ENCODE data around the gene CRYBG2.

The CRYBG2 gene

GRCh38 chr1:26372039-26372438 is 18.1 kb upstream of the CRYBG2 start:
- DNase-seq (ENCODE audit: low spot score): no peak

DNA sequence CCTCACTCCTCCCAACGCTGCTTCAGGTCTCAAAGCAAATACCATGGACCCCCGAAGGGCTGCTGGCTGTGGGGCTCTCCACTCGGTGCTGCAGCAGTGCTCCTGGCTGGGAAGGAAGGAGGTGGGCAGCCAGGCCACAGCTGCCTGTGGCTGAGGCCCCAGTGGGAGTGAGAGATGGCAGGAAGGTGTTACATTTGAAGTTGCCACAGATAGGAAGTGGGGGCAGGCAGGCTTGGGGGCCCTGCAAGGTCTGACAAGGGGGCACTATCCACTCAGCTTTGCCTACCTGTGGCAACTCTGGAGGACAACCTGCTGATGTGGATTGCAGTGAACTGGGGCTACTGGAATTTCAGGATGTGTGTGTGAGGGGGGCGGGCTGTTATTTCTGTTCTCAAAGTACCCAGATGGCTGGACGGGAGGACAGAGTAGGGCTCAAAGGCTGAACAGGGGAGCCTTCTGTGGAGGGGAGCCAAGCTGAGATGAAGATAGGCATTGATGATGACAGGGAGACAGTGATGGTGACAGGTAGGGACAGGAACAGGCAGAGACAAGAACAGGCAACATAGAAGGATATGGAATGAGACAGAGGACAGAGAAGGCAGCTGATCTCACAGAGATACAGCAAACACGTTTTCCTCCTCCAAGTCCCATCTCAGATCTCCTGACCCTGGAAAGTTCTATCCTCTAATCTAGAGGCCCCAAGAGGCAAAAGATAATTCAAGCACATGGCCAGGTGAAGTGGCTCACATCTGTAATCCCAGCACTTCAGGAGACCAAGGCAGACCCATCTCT is 16.9 kb upstream of the CRYBG2 start:
- DNase-seq (ENCODE audit: low spot score): no peak

DNA sequence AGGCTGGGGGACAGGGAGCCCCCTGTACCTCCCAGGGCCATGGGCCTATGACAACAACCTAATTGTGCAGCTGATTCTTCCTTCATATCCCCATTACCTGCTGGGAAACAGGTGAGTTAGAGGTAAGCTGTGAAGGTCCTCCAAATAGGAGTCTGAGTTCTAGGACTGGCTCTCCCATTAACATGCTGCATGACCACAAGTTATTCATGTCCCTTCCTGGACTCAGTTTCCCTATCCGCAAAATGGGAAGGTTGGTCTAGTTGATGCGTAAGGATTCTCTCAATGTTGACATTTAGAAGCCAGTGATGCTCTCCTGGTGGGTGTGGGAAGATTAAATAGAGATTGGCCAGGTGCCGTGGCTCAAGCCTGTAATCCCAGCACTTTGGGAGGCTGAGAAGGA is 14.6 kb upstream of the CRYBG2 start:
- no peak for DNase-seq (ENCODE audit: low spot score)

DNA sequence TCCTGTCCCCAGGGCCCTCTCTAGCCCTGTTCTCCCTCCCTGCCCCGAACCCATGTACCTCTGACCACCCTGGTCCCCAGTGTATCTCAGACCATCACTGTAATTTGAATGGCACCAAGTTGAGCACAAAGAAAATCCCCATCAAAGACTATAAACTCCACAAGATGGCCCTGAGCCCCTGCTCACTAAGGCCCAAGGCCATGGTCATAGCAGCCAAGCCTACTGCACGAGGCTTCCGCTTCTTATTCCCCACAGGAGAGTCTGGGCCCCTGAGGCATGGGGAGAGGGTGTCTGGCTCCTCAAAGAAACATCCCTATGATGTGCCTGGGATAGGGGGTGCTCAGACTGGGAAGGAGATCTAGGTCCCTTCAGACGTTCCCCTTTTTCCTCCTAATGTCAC is 14.1 kb upstream of the CRYBG2 start:
- no peak for DNase-seq (ENCODE audit: low spot score)

GRCh38 chr1:26367441-26367840 is 13.5 kb upstream of the CRYBG2 start:
- DNase-seq (ENCODE audit: low spot score): no peak

GRCh38 chr1:26364956-26365355 is 11.0 kb upstream of the CRYBG2 start:
- DNase-seq (ENCODE audit: low spot score): no peak

DNA sequence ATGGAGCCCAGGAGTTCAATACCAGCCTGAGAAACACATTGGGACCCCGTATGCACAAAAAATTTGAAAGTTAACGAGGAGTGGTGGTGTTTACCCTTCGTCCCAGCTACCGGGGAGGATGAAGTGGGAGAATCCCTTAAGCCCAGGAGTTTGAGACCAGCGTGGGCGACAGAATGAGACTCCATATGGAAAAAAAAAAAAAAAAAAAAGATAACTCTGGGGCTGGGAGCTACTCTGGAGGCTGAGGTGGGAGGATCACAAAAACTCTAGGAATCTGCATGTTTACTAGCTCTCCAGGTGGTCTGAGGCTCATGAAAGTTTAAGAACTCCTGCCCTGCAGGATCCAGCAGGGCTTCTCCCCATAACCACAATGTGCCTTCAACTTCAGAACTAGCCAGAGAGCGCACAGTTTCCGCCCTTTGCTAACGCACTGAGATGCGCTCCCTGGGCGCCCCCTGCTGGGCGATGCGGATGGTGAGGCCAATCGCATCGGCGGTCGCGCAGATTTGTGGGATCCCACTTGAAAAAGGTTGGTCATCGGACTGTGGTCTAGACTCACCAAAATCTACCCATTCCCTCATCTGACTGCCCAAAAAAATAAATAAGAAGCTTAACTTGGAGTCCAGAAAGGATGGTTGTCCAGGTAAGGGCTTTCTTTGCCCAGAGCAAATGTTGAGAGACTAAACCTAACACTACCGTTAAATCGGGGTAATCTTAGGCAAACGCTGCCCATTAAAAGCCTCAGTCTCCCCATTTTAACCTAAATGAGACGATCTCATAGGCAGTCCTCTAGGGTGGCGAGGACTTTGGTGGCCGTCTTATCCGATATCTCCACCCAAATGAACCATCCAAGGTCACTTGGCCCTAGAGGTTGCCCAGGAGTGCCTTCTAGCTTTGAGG is 9.9 kb upstream of the CRYBG2 start:
- DNase-seq (ENCODE audit: low spot score): peak; percentile 87

GRCh38 chr1:26362331-26362730 is 8.4 kb upstream of the CRYBG2 start:
- no peak for DNase-seq (ENCODE audit: low spot score)

GRCh38 chr1:26361605-26362122 is 7.7 kb upstream of the CRYBG2 start:
- DNase-seq (ENCODE audit: low spot score): no peak

GRCh38 chr1:26360807-26361604 is 7.1 kb upstream of the CRYBG2 start:
- DNase-seq (ENCODE audit: low spot score): no peak

DNA sequence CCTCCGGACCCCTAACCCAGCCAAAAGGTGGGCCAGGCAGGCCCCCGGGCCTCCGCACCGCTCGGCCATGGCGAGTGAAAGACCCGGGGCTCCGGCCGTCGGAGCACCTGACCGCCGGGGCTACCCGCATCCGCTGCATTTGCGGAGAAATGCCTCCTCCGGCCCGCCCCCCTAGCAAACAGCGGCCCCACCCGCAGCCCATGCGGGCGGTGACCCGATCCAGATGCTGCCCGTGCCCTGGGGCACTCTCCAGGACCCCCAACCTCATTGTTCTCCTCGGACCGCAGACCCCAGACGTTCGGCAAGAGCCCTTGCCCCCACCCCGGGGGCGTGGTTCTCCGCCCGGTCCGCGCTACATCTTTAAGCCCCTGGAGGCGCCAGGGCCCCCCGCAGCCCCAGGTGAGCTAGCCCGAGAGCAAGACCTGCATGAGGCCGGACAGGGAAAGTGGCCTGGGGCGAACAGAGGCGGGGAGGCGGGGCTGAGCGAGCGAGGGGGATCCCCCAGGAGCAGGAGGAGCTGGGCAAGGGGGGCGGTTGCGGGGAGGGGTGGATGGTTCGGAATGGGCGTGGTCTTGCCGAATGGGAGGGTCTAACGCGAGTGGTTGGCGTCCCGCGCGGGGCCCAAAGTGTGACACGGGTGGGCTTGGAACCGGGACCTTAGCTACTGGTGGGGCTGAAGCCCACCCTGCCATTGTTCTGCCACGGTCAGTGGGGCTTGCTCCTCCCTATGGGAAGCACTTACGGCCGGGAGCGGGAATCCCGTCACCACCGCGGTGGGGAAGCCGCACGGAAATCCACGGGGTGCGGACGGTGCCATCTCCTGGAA is 6.3 kb upstream of the CRYBG2 start:
- no peak for DNase-seq (ENCODE audit: low spot score)

DNA sequence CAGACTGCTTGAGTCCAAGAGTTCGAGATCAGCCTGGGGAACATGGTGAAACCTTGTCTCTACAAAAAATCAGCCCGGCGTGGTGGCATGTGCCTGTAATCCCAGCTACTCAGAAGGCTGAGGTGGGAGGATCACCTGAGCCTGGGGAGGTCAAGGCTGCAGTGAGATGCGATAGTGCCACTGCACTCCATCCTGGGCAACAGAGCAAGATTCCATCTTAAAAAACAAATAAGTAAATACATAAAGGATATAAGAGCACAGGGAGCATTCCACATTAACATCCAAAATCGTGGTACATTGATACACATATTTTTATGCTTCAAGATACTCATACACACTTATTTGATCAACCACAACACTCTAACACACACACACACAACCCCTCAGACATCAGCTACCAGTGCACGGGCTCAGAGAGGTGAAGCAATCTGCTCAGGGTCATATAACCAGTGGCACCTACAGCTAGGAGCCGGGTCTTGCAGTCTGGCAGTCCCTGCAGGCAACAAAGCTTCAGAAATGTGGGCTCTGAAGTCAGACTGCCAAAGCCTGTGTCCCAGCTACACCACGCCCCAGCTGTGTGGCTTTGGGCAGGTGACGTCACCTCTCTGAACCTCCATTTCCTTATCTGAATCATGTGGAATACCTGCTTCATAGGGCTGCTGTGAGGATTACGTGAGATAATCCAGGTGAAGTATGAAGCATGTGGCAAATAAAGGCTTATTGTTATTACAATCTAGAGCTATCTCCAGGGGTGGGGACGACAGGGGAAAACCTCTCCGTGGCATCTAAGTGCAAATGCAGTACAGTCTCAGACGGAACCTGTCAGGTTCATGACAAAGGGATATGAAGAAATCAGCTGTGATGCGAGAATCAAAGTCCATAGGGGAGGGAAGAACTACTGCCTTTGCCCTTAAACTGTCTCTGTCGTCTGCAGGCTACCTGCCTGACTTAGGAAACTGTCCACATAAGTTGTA is 4.8 kb upstream of the CRYBG2 start:
- peak; percentile 92 for DNase-seq (ENCODE audit: low spot score)

DNA sequence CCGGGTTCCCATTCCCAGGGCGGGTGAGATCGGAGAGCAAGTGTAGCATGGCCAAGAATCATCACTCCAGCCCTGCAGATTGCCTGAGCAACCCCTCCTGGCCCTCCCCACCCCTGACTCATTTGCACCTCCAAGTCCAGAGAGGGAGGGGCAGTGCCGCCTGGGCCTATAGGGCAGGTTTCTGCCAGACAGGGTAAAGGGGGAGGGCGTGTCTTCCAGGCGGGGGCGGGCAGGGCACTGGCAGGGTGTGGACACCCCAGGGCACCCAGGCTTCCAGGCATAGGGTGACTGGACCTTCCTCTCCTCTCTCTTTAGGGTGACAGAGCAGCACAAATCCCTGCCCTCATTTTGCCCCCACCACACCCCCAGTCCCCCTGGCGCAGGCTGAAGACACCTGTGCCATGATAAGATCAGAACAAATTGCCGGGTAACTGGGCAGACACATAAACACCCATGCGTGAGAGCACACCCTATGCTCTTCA is 3.2 kb upstream of the CRYBG2 start:
- no peak for DNase-seq (ENCODE audit: low spot score)

- DNase-seq (ENCODE audit: low spot score): no peak
Measured at GRCh38 chr1:26356106-26356505, 2.2 kb upstream of the CRYBG2 start.

DNA sequence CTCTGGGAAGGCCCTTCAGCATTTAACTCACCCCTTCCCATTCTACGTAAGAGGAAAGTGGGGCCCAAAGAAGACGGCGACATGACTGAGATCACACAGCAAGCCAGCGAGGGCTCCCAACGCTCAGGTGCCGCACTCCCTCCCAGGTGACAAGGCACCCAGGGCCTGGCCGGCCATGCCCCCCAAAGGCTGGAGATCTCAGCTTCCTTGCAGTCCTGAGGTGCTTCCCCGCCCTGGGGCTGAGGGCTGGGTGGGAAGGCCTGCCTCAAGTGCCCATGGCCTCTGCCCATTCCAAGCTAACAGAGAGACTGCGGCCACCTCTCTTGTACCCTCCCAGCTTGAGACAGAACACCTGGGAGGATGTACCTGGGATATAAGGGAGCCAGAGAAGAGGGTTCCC is 1.0 kb upstream of the CRYBG2 start:
- no peak for DNase-seq (ENCODE audit: low spot score)

DNA sequence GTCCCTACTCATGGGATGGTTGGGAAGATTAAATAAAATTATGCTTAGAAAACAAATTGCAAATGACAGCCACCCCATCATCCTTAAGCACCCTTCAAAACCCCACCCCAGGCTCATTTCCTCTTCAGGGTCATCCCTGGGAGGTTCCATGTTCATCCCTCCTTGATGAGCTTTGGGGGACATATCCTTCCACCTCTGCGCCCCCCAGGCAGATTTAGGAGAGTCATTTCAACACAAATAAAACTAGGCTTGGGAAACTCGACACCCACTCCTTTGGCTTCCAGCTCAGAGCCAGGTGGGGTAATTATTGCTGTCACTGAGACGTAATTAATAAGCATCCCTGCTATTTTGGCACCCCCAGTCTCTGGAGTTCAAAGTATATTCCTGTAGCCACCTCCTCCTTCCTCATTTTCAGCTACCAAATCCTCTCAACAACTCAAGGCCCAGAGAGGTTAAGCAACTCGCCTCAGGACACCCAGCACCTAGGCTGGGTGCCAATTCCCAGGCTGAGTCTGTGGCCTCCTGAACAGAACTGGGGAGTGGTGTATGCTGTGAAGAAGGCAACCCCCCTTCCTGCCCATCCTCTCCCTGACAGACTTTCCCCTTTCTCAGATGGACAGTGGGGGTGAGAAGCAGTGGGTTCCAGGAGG is 595 bp downstream of the CRYBG2 start:
- no peak for DNase-seq (ENCODE audit: low spot score)

GRCh38 chr1:26352338-26352679 is 1.6 kb downstream of the CRYBG2 start:
- DNase-seq (ENCODE audit: low spot score): no peak

GRCh38 chr1:26351590-26352337 is 2.2 kb downstream of the CRYBG2 start:
- peak; percentile 84 for DNase-seq (ENCODE audit: low spot score)
